PFSK-1 (cell line): Measurements from ENCODE around the gene CEP85L.

Experiments used
- FOXP2 ChIP-seq: optimal IDR thresholded peaks from 2 replicates; pipeline ENCODE3; 2011; ENCODE audit warnings: borderline replicate concordance, control low read depth, inconsistent platforms; ENCODE audit not compliant: insufficient read depth; ENCODE audit errors: extremely low read length, extremely low read depth
- SIN3A ChIP-seq: IDR thresholded peaks from 2 replicates; pipeline ENCODE4 v1.6.1; 2012; ENCODE audit warnings: mild to moderate bottlenecking, low read length, moderate library complexity, borderline replicate concordance; ENCODE audit not compliant: insufficient read depth

- no peak for TF ChIP-seq SIN3A
- no peak for TF ChIP-seq FOXP2
Measured at GRCh38 chr6:118639054-118639964, 12.1 kb downstream of the CEP85L start.
